ENCODE measurements around the gene TGIF2.

The TGIF2 gene

DNA sequence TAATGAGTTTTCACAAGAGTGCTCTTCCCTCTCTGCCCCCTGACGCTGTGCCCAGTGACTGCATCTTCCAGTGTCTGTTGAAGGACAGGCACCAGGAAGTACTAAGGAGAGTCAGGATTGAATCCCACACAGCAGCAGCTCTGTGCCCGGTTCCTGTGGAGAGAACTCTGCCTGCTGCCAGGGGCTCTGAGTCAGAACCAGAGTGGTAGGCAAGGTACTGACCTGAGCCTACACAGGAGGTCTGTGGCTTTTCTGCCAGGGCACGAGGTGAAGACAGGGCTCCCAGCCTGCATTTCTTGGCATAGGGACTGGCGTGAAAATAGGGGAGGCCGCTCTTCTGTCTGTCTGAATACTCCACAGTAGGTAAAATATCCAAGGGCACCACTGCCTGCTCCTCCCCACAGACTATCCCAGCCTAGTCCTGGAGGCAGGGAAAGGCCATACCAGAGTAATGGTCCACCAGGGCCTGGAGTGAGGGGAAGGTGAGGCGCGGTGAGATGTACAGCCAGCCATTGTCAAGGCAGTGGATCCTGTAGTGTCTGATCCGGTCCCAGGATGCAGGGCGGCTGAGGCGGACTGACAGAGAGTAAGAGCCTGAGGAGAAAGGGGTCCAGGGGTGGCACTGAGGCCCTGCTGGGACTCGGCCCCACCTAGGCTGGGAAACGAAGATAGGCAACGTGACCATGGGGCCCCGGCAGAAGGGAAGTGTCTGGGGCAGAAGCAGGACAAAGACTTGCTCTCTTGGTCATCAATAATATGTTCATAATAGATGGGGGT is 41.6 kb downstream of the TGIF2 start:
- H3K4me3 ChIP-seq (ENCODE audit: control insufficient read depth, low read depth, low read length): no peak overlapping the region
- no peak for DNase-seq (ENCODE audit: low read depth)
- TF ChIP-seq, protein P1, sequence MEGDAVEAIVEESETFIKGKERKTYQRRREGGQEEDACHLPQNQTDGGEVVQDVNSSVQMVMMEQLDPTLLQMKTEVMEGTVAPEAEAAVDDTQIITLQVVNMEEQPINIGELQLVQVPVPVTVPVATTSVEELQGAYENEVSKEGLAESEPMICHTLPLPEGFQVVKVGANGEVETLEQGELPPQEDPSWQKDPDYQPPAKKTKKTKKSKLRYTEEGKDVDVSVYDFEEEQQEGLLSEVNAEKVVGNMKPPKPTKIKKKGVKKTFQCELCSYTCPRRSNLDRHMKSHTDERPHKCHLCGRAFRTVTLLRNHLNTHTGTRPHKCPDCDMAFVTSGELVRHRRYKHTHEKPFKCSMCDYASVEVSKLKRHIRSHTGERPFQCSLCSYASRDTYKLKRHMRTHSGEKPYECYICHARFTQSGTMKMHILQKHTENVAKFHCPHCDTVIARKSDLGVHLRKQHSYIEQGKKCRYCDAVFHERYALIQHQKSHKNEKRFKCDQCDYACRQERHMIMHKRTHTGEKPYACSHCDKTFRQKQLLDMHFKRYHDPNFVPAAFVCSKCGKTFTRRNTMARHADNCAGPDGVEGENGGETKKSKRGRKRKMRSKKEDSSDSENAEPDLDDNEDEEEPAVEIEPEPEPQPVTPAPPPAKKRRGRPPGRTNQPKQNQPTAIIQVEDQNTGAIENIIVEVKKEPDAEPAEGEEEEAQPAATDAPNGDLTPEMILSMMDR (IDR thresholded peaks at IDR 0.05; ENCODE audit: control insufficient read depth, insufficient read depth, low read depth, low read length, missing control alignments): no peak

DNA sequence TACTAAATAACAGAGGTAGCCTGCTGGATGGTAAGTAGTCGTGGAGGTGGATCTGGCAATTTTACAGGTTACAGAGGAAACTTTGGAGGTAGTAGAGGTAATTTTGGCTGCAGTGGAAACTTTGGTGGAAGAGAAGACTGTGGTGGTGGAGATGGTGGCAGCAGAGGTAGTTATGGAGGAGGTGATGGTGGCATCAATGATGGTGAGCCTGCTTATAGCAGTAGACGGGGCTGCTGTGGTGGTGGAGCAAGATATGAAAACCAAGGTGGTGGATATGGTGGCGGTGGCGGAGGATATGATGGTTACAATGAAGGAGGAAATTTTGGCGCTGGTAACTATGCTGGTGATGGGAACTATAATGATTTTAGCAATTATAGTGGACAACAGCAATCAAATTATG is 47.5 kb downstream of the TGIF2 start:
- DNase-seq (ENCODE audit: low read depth): no peak
- no peak overlapping the region for H3K4me3 ChIP-seq (ENCODE audit: control insufficient read depth, low read depth, low read length)
- TF ChIP-seq, protein P1 (IDR thresholded peaks at IDR 0.05; ENCODE audit: control insufficient read depth, insufficient read depth, low read depth, low read length, missing control alignments): no peak

DNA sequence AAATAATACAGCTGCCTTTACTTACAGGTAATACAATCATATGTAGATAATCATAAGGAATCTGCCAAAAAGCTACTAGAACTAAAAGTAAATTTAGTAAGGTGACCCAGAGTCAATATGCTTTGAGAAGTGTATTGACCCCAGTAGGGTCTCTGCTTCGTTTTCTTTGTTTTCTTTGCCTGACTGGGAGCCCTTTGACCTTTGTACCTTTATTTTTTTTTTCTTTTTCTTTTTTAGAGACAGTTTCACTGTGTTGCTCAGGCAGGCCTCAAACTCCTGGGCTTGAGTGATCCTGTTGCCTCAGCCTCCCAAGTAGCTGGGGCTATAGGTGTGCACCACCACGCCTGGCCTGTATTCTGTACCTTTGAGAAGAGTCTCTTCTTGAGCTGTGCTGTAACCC is 50.0 kb downstream of the TGIF2 start:
- no peak overlapping the region for H3K4me3 ChIP-seq (ENCODE audit: control insufficient read depth, low read depth, low read length)
- TF ChIP-seq, protein P1 (IDR thresholded peaks at IDR 0.05; ENCODE audit: control insufficient read depth, insufficient read depth, low read depth, low read length, missing control alignments): no peak
- DNase-seq (ENCODE audit: low read depth): no peak

DNA sequence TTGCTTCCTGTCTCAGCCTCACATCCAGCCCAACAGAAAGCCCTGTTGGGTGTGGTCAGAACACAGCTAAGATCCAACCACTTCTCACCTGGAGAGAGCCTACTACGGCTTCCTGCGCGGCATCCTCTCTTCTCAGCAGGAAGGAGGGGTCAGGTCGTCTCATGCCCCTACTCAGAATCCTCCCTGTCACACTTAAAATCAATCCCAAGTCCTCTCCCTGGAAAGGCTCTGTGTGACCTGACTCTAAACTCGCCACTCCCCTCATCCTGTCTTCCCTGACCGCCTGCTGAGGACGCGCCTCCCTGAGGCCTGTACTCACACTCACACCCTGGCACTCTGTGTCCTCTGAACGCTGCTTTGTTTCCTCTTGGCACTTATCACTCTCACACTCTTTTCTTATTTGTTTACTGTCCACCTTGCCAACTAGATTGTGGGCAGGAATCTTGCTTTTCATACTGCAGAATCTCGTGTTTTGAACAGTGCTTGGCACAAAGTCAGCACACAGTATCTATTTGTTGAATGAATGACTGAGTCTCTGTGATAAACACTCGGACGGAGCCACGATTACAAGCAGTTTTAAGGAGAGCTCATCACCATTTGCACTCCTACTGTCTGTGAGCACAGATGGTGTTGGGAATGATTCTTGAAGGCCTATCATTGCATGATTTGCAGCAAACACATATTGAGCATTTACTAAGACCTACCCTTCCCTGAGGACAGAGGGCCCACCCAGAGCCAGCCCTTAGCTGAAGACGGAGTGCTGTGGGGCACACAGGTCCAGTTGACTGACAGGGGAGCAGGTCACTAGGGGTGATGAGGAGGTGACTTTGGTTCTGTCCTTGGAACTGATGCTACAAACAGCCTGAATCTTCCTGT is 50.9 kb downstream of the TGIF2 start:
- DNase-seq (ENCODE audit: low read depth): no peak
- H3K4me3 ChIP-seq (ENCODE audit: control insufficient read depth, low read depth, low read length): no peak overlapping the region
- TF ChIP-seq, protein P1 (IDR thresholded peaks at IDR 0.05; ENCODE audit: control insufficient read depth, insufficient read depth, low read depth, low read length, missing control alignments): no peak

DNA sequence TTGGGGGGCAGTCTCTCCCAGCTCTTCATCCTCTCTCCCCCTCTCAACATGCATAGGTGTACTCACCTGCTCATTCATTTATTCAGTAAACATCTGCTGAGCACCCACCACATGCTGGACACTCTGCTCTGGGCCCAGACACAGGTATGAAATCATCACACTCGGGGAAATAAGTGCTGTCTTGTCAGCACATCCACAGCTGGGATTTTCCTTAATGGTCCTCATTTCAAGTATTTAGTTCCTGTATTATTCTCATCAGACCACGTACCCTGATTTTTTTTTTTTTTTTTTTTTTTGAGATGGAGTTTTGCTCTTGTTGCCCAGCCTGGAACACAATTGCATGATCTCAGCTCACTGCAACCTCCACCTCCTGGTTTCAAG is 51.5 kb downstream of the TGIF2 start:
- no peak overlapping the region for H3K4me3 ChIP-seq (ENCODE audit: control insufficient read depth, low read depth, low read length)
- no peak for DNase-seq (ENCODE audit: low read depth)
- TF ChIP-seq, protein P1 (IDR thresholded peaks at IDR 0.05; ENCODE audit: control insufficient read depth, insufficient read depth, low read depth, low read length, missing control alignments): no peak

DNA sequence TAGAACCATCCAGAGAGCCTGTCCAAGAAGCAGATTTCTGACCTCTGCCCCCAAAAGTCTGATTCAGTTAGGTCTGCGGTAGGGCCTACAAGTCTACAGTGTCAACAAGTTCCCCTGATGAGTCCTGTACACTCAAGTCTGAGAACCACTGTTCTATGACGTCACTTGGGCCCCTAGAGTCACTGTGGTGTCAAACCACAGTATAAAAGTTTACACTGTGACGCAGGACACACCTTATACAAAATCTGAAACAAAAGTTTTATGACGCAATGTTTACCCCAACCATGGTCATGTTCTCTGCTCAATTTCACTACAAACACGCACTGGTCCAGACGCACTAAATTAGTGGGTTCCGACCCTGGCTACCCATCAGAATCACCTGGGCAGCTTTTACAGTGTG is 54.7 kb downstream of the TGIF2 start:
- TF ChIP-seq, protein P1 (IDR thresholded peaks at IDR 0.05; ENCODE audit: control insufficient read depth, insufficient read depth, low read depth, low read length, missing control alignments): no peak
- DNase-seq (ENCODE audit: low read depth): no peak
- no peak overlapping the region for H3K4me3 ChIP-seq (ENCODE audit: control insufficient read depth, low read depth, low read length)
